Measurements from ENCODE around the gene TYRO3.

DNA sequence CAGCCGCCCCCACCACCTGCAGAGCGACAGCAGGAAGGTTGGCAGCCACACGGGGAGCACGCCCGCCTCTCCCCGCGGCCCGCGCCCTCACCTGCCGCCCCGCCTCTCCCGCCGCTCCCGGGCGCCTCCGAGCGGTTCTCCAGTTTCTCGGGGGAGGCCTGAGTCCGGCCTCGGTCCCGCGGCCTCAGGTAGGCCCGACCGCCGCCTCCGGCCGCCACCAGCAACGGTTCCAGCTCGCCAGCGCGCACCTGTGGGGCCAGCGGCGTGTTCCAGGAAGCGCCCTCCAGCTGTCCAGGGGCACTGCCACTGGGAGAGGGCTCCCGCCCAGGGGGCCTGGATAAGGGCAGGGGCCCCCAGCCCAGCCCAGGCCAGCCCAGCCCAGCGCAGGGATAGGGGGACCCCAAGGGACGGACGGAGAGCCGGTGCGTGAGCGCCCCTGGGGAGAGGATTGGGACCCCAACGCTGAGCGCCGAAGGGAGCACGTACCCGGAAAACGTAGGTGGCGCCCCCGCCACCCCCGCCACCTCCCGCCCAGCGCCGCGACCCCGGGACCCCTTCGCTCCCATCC lies 47.6 kb upstream of the TYRO3 start:
- TF ChIP-seq, protein P1, sequence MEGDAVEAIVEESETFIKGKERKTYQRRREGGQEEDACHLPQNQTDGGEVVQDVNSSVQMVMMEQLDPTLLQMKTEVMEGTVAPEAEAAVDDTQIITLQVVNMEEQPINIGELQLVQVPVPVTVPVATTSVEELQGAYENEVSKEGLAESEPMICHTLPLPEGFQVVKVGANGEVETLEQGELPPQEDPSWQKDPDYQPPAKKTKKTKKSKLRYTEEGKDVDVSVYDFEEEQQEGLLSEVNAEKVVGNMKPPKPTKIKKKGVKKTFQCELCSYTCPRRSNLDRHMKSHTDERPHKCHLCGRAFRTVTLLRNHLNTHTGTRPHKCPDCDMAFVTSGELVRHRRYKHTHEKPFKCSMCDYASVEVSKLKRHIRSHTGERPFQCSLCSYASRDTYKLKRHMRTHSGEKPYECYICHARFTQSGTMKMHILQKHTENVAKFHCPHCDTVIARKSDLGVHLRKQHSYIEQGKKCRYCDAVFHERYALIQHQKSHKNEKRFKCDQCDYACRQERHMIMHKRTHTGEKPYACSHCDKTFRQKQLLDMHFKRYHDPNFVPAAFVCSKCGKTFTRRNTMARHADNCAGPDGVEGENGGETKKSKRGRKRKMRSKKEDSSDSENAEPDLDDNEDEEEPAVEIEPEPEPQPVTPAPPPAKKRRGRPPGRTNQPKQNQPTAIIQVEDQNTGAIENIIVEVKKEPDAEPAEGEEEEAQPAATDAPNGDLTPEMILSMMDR (IDR thresholded peaks at IDR 0.05) = no peak
- TF ChIP-seq POLR2A (IDR thresholded peaks at IDR 0.05) = no peak
- no peak for TF ChIP-seq POLR2AphosphoS5 (IDR thresholded peaks at IDR 0.05)
- no peak for TF ChIP-seq EP300 (IDR thresholded peaks at IDR 0.05)
